Astrocyte (in vitro differentiated cells and primary cell): Measurements from ENCODE around the gene DOK5. TPM values are rescaled to one million over a fixed set of nuclear protein-coding genes. Genes with fewer than 3 reads are reported as not detected.

Experiments used
- DNase-seq: peaks from one replicate; pipeline ENCODE4 v3.0.0-alpha.2; 2010; ENCODE audit warnings: low read depth
- FAIRE-seq: peaks from 2 replicates; lab custom pipeline; 2011; peaks lifted over from hg19 to GRCh38; lab: Jason Lieb, UNC
- H2AFZ ChIP-seq: 2 replicates; pipeline ENCODE4 v1.6.0; 2012; ENCODE audit warnings: low read depth, low read length, inconsistent platforms
- H3K27ac ChIP-seq: 2 replicates; pipeline ENCODE4 v1.5.1; 2011; ENCODE audit warnings: low read depth, low read length, inconsistent platforms
- H3K27me3 ChIP-seq: 2 replicates; pipeline ENCODE4 v1.6.0; 2011; ENCODE audit warnings: low read length, inconsistent platforms; ENCODE audit not compliant: insufficient read depth
- H3K36me3 ChIP-seq: 2 replicates; pipeline ENCODE4 v1.5.1; 2011; ENCODE audit warnings: low read length, inconsistent platforms; ENCODE audit not compliant: insufficient read depth
- H3K4me1 ChIP-seq: 2 replicates; pipeline ENCODE4 v1.5.1; 2011; ENCODE audit warnings: low read length, inconsistent platforms; ENCODE audit not compliant: insufficient read depth
- H3K4me2 ChIP-seq: 2 replicates; pipeline ENCODE4 v1.6.0; 2012; ENCODE audit warnings: low read length, inconsistent platforms
- H3K4me3 ChIP-seq: 2 replicates; pipeline ENCODE4 v1.5.1; 2011; ENCODE audit warnings: low read depth, mild to moderate bottlenecking, low read length, inconsistent platforms; ENCODE audit not compliant: insufficient read depth
- H3K79me2 ChIP-seq: 2 replicates; pipeline ENCODE4 v1.6.0; 2012; ENCODE audit warnings: mild to moderate bottlenecking, low read length, inconsistent platforms; ENCODE audit not compliant: insufficient read depth
- H3K9ac ChIP-seq: 2 replicates; pipeline ENCODE4 v1.6.0; 2012; ENCODE audit warnings: mild to moderate bottlenecking, low read length, inconsistent platforms
- H3K9me3 ChIP-seq: 2 replicates; pipeline ENCODE4 v1.5.1; 2012; ENCODE audit warnings: low read depth, mild to moderate bottlenecking, low read length, inconsistent platforms; ENCODE audit not compliant: insufficient read depth
- H4K20me1 ChIP-seq: 2 replicates; pipeline ENCODE4 v1.6.0; 2012; ENCODE audit warnings: low read length, inconsistent platforms; ENCODE audit not compliant: insufficient read depth
- H3K27ac Mint-ChIP-seq: one replicate; pipeline ENCODE4 v1.8.0; 2021; ENCODE audit warnings: mild to moderate bottlenecking, mixed read lengths; ENCODE audit not compliant: unreplicated experiment
- H3K27me3 Mint-ChIP-seq: one replicate; pipeline ENCODE4 v1.8.0; 2021; ENCODE audit warnings: low read depth, mixed read lengths; ENCODE audit not compliant: unreplicated experiment
- H3K36me3 Mint-ChIP-seq: one replicate; pipeline ENCODE4 v1.8.0; 2021; ENCODE audit warnings: low read depth, mixed read lengths; ENCODE audit not compliant: unreplicated experiment
- H3K4me1 Mint-ChIP-seq: one replicate; pipeline ENCODE4 v1.8.0; 2021; ENCODE audit warnings: low read depth, mixed read lengths; ENCODE audit not compliant: unreplicated experiment
- H3K4me3 Mint-ChIP-seq: one replicate; pipeline ENCODE4 v1.8.0; 2021; ENCODE audit warnings: mild to moderate bottlenecking, moderate library complexity, mixed read lengths; ENCODE audit not compliant: unreplicated experiment
- H3K9me3 Mint-ChIP-seq: one replicate; pipeline ENCODE4 v1.8.0; 2021; ENCODE audit warnings: mild to moderate bottlenecking, mixed read lengths; ENCODE audit not compliant: unreplicated experiment
- EZH2 ChIP-seq: IDR thresholded peaks from 2 replicates; pipeline ENCODE4 v1.6.1; 2012; ENCODE audit warnings: mild to moderate bottlenecking, low read length, inconsistent platforms; ENCODE audit not compliant: insufficient read depth
- total RNA-seq: library from RNA; stranded (reverse); gene quantifications from 2 replicates; pipeline ENCODE4 v1.2.1, GENCODE V29; 2021
- TF ChIP-seq, protein P1 (sequence below): IDR thresholded peaks from 2 replicates; pipeline ENCODE4 v1.5.1; 2011; ENCODE audit warnings: low read depth, mild to moderate bottlenecking, inconsistent platforms, low read length, moderate library complexity; ENCODE audit not compliant: insufficient read depth

The DOK5 gene
- total RNA-seq, 1 donor from 2014 or later: 1.2 TPM

DNA sequence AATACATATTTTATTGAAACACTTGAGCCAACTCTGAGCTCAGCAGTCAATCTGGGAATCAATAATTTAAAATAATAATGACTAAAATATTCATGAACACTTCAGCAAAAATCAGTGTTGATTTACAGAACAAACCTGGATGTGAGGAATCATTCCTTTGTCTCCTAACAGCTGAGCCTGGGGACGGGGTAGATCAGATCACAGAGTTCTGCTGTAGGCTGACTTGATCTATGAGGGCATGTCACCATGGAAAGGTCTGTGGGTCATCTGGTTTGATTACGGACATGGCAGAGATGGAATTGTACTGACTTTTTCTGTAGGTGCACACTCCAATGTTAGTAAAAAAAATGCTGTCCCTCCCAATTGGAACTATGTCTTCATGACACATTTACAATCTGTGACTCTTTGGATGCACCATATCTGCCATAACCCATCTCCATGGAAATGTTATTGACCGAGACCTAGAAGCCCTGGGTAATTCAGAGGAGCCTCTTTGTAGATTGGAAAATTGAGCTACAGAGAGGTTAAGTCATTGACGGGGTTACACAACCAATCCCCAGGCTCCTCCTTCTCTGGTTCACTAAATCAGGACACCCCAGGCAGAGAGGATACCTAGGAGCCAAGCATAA lies 114.1 kb downstream of the DOK5 start:
- Histone ChIP-seq H3K27me3 (no peaks in the 10 kb centered on the region), H2AFZ (no peak overlapping the region), H3K4me2 (no peak overlapping the region), H3K9ac (no peak overlapping the region), H3K4me3 (no peak overlapping the region), H3K4me1 (no peaks in the 10 kb centered on the region), H3K36me3 (no peaks in the 10 kb centered on the region), H4K20me1 (no peaks in the 10 kb centered on the region), H3K9me3 (no peaks in the 10 kb centered on the region), H3K27ac (no peak overlapping the region), H3K79me2 (no peaks in the 10 kb centered on the region)
- no peak overlapping the region for H3K27ac Mint-ChIP-seq
- peaks cover 2% of the 10 kb centered on the region for H3K9me3 Mint-ChIP-seq
- H3K4me1 Mint-ChIP-seq: no peaks in the 10 kb centered on the region
- no peaks in the 10 kb centered on the region for H3K36me3 Mint-ChIP-seq
- no peak overlapping the region for H3K4me3 Mint-ChIP-seq
- DNase-seq (no peak), FAIRE-seq (no peak)
- H3K27me3 Mint-ChIP-seq: no peaks in the 10 kb centered on the region
- TF ChIP-seq, protein P1, sequence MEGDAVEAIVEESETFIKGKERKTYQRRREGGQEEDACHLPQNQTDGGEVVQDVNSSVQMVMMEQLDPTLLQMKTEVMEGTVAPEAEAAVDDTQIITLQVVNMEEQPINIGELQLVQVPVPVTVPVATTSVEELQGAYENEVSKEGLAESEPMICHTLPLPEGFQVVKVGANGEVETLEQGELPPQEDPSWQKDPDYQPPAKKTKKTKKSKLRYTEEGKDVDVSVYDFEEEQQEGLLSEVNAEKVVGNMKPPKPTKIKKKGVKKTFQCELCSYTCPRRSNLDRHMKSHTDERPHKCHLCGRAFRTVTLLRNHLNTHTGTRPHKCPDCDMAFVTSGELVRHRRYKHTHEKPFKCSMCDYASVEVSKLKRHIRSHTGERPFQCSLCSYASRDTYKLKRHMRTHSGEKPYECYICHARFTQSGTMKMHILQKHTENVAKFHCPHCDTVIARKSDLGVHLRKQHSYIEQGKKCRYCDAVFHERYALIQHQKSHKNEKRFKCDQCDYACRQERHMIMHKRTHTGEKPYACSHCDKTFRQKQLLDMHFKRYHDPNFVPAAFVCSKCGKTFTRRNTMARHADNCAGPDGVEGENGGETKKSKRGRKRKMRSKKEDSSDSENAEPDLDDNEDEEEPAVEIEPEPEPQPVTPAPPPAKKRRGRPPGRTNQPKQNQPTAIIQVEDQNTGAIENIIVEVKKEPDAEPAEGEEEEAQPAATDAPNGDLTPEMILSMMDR: no peak
- TF ChIP-seq EZH2: no peak

DNA sequence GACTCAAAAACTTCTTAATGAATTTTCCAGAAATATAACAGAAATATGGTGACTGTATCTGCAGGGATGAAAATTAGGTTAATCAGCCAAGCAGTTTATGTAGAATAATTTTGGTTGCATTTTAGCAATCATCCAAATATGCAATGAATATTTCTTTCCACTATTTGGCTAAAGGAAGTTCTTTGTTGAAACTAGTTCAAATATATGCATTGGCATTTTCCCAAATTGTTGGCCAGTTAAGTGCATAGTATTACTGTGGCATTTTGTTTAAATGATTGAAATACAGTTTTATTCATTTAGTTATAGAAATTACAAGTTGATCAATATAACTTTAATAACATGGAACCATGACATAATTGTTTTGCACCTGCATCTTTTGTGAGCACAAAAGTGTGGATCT lies 115.5 kb downstream of the DOK5 start:
- Histone ChIP-seq H3K27me3 (no peaks in the 10 kb centered on the region), H2AFZ (no peak overlapping the region), H4K20me1 (no peaks in the 10 kb centered on the region), H3K9me3 (no peaks in the 10 kb centered on the region), H3K79me2 (no peaks in the 10 kb centered on the region), H3K4me2 (no peak overlapping the region), H3K4me1 (no peaks in the 10 kb centered on the region), H3K27ac (no peak overlapping the region), H3K9ac (no peak overlapping the region), H3K4me3 (no peak overlapping the region), H3K36me3 (no peaks in the 10 kb centered on the region)
- Mint-ChIP-seq H3K27me3 (no peaks in the 10 kb centered on the region), H3K27ac (no peak overlapping the region), H3K4me3 (no peak overlapping the region), H3K9me3 (peaks cover 2% of the 10 kb centered on the region), H3K36me3 (no peaks in the 10 kb centered on the region), H3K4me1 (no peaks in the 10 kb centered on the region)
- TF ChIP-seq, protein P1: no peak
- TF ChIP-seq EZH2: no peak
- FAIRE-seq (no peak), DNase-seq (no peak)

DNA sequence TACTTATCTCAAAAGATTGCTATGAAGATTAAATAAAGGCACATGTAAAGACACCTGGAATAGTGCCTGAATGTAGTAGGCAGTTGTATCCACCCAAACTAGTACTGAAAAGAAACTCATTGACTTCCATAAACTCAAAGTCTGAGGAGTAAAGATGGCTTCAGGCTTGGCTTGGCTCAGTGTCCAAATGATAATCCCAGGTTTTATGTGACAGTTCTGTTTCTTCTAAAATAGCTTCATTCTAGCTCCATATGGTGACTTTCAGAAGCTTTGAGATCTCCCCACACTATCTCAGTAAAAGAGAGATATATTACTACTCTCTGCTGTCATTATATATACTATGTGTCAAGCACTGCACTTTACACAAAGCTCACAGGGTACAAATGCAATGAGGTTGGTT lies 121.3 kb downstream of the DOK5 start:
- no peak overlapping the region for H3K27ac Mint-ChIP-seq
- Histone ChIP-seq H3K9ac (no peak overlapping the region), H3K9me3 (peaks cover 3% of the 10 kb centered on the region), H3K36me3 (no peaks in the 10 kb centered on the region), H2AFZ (no peak overlapping the region), H3K4me2 (no peak overlapping the region), H3K27ac (no peak overlapping the region), H4K20me1 (no peaks in the 10 kb centered on the region), H3K4me1 (no peaks in the 10 kb centered on the region), H3K79me2 (no peaks in the 10 kb centered on the region), H3K27me3 (no peaks in the 10 kb centered on the region), H3K4me3 (no peak overlapping the region)
- H3K4me1 Mint-ChIP-seq: peaks cover 4% of the 10 kb centered on the region
- DNase-seq (no peak), FAIRE-seq (no peak)
- H3K9me3 Mint-ChIP-seq: peaks cover 4% of the 10 kb centered on the region
- no peaks in the 10 kb centered on the region for H3K36me3 Mint-ChIP-seq
- TF ChIP-seq EZH2: no peak
- TF ChIP-seq, protein P1: no peak
- H3K27me3 Mint-ChIP-seq: peaks cover 2% of the 10 kb centered on the region
- no peak overlapping the region for H3K4me3 Mint-ChIP-seq
